Activated CD4-positive, alpha-beta memory T cell treated with anti-CD3 and anti-CD28 coated beads, Interleukin-2, amount 10 ng/mL, durations not matched to agents 7 days and 5 days (primary cell): ENCODE results near the gene NUF2. TPM values are rescaled to one million over a fixed set of nuclear protein-coding genes. Genes with fewer than 3 reads are reported as not detected.

Source experiments
- CTCF ChIA-PET: fragments of 350-600 bp; sonication (Branson Sonifier 250); formaldehyde crosslinking; loops from one replicate; lab custom pipeline; 2021; ENCODE audit warnings: antibody characterized with exemption, inconsistent platforms; lab: Charles Lee
- POLR2A ChIA-PET: fragments of 350-600 bp; sonication (Branson Sonifier 250); formaldehyde crosslinking; loops from one replicate; lab custom pipeline; 2021; ENCODE audit warnings: antibody characterized with exemption; lab: Charles Lee
- DNase-seq: peaks from one replicate; pipeline ENCODE4 v3.0.0-alpha.2; 2020
- H3K27ac Mint-ChIP-seq: one replicate; pipeline ENCODE4 v1.8.0; 2021; ENCODE audit warnings: mild to moderate bottlenecking, mixed read lengths
- H3K27me3 Mint-ChIP-seq: one replicate; pipeline ENCODE4 v1.8.0; 2021; ENCODE audit warnings: mixed read lengths
- H3K36me3 Mint-ChIP-seq: one replicate; pipeline ENCODE4 v1.8.0; 2021; ENCODE audit warnings: low read depth, mixed read lengths
- H3K4me1 Mint-ChIP-seq: one replicate; pipeline ENCODE4 v1.8.0; 2021; ENCODE audit warnings: mixed read lengths
- H3K4me3 Mint-ChIP-seq: one replicate; pipeline ENCODE4 v1.8.0; 2021; ENCODE audit warnings: mild to moderate bottlenecking, mixed read lengths
- H3K9me3 Mint-ChIP-seq: one replicate; pipeline ENCODE4 v1.8.0; 2021; ENCODE audit warnings: mixed read lengths
- total RNA-seq, 2 experiments: library from RNA; stranded (reverse); gene quantifications; one replicate each; pipeline ENCODE4 v1.2.3, GENCODE V29; 2021

Gene NUF2
- total RNA-seq, 2 experiments from 2014 or later: 69.1 to 69.9 TPM

DNA sequence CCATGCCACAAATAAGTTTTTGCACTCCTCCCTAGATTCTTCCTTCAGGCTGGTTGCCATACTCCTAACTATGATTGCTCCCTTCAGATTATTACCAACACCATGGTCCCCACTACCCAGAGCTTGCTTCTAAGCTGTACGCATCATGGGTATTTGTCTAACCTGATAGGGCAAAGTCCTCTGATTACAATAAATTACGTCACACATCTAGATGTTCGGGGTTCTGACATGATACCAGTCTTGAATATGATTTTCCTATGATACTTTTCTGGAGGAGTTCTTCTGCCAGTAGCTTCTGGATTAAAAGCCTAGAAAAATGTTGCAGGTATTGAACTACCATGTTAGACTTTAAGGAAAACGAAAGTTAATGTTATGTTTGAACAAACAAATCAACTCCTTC is 67.2 kb downstream of the NUF2 start:
- H3K4me3 Mint-ChIP-seq: no peak overlapping the region
- no peak for DNase-seq
- ChIA-PET POLR2A (no interaction called here), CTCF (no interaction called here)
- H3K27ac Mint-ChIP-seq: no peak overlapping the region
- H3K9me3 Mint-ChIP-seq: no peaks in the 10 kb centered on the region
- no peaks in the 10 kb centered on the region for H3K36me3 Mint-ChIP-seq
- peaks cover 14% of the 10 kb centered on the region for H3K27me3 Mint-ChIP-seq
- no peaks in the 10 kb centered on the region for H3K4me1 Mint-ChIP-seq

DNA sequence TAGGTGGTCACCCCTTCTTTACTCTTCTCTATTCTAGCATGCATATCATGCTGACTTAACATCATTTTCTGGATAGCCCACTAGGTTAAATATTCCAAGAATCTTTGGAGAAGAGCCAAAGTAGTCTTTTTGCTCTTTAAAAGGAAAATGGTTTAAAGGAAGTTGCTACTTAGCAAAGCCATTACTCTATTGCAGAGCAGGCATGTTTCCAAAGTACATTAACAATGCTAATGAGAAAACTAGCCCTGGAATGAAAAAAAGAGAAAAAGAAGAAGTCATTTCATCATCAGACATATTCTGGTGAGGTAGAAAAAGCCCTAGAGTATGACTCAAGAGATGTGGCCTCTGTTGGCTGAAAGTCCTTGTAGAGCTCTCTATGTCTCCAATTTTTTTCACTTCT is 74.0 kb downstream of the NUF2 start:
- Mint-ChIP-seq H3K4me1 (no peaks in the 10 kb centered on the region), H3K4me3 (no peak overlapping the region), H3K36me3 (no peaks in the 10 kb centered on the region), H3K27ac (no peak overlapping the region), H3K27me3 (peaks cover 2% of the 10 kb centered on the region), H3K9me3 (no peaks in the 10 kb centered on the region)
- POLR2A ChIA-PET: no interaction called here
- CTCF ChIA-PET: no interaction called here
- DNase-seq: no peak

- Mint-ChIP-seq H3K9me3 (no peaks in the 10 kb centered on the region), H3K36me3 (no peaks in the 10 kb centered on the region), H3K4me1 (no peaks in the 10 kb centered on the region), H3K27me3 (peaks cover 2% of the 10 kb centered on the region), H3K4me3 (no peak overlapping the region), H3K27ac (no peak overlapping the region)
- ChIA-PET POLR2A (no interaction called here), CTCF (no interaction called here)
- DNase-seq: no peak
Observed at GRCh38 chr1:163397451-163398200, 75.9 kb downstream of the NUF2 start.

DNA sequence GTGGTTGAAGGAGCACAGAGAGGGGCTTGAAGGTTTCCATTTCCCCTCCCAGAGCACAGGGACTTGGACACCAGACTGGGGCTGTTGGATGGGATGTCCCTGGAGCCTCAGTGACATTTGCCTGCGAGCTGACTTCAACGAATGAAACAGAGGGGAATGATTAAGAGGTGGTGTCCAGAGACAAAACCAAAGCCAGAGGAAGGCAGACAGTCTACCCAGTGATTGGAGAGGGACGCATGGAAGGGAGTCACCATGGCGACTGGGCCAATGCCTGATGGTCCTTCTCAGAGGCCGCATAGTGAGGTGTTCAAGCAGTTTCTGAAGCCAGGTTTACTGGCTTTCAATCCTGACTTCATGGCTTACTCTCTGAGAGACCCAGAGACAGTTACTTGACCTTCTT is 77.2 kb downstream of the NUF2 start:
- no peaks in the 10 kb centered on the region for H3K36me3 Mint-ChIP-seq
- H3K9me3 Mint-ChIP-seq: no peaks in the 10 kb centered on the region
- H3K4me3 Mint-ChIP-seq: no peak overlapping the region
- ChIA-PET CTCF (no interaction called here), POLR2A (no interaction called here)
- H3K27ac Mint-ChIP-seq: no peak overlapping the region
- no peak for DNase-seq
- peaks cover 2% of the 10 kb centered on the region for H3K27me3 Mint-ChIP-seq
- H3K4me1 Mint-ChIP-seq: no peaks in the 10 kb centered on the region

DNA sequence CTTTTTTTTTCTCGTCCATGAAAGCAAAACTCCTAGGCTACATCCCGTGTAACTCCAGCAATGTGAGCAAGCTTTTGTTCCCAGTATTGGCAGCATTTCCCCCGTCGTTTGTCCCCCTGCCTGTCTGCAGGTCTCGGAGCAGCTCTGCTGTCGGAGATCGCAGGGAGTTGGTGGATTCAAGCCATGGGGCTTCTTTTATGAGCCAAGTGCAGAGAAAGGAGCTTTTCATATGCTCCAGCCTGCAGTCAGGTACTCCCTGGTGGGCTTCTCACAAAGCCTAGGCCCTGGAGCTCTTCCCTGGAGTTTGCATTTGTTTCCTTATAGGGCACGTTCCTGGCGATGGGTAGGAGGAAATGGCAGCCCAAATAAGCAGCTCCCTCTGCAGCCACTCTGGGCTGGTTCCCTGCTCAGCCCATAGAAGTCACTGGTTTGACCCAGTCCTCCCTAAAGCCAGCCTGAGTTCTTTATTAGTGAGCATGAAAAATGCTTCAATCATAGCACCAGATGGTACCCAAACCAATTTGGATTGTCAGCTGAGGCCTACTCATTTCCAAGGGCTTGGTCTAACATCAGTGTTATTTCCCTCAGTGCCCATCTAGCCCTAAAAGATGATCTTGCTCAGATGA is 78.3 kb downstream of the NUF2 start:
- POLR2A ChIA-PET: no interaction called here
- Mint-ChIP-seq H3K4me3 (no peak overlapping the region), H3K27ac (no peak overlapping the region), H3K36me3 (no peaks in the 10 kb centered on the region), H3K9me3 (no peaks in the 10 kb centered on the region), H3K27me3 (peaks cover 2% of the 10 kb centered on the region), H3K4me1 (no peaks in the 10 kb centered on the region)
- CTCF ChIA-PET: no interaction called here
- DNase-seq: no peak

DNA sequence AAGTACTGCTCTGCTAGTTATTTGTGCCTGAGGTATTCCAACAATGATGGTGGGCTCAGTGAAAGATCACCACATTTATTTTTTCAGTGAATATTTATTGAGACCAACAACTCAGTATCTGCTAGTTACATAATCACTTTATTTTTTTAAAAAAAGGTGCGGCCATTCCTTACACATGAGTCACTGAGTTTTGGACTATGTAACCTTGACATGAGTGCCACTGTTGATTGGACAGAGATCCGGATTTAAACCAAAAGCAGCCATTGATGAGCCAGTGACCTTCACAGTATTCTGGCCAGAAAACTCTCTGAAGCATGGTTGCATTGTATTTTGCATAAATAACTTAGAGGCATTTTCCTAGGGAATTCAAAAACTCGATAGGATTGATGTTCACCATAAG is 79.5 kb downstream of the NUF2 start:
- Mint-ChIP-seq H3K9me3 (no peaks in the 10 kb centered on the region), H3K36me3 (no peaks in the 10 kb centered on the region), H3K4me1 (no peaks in the 10 kb centered on the region), H3K27me3 (peaks cover 2% of the 10 kb centered on the region), H3K4me3 (no peak overlapping the region), H3K27ac (no peak overlapping the region)
- POLR2A ChIA-PET: no interaction called here
- CTCF ChIA-PET: no interaction called here
- DNase-seq: no peak

Other genes starting within 250 kb of the NUF2 start
- 1 to 10 TPM; 2.1 to 3.7 TPM for gene RGS5, start 119.0 kb upstream of the NUF2 start, total RNA-seq